ENCODE data around the gene FAM25G.

DNA sequence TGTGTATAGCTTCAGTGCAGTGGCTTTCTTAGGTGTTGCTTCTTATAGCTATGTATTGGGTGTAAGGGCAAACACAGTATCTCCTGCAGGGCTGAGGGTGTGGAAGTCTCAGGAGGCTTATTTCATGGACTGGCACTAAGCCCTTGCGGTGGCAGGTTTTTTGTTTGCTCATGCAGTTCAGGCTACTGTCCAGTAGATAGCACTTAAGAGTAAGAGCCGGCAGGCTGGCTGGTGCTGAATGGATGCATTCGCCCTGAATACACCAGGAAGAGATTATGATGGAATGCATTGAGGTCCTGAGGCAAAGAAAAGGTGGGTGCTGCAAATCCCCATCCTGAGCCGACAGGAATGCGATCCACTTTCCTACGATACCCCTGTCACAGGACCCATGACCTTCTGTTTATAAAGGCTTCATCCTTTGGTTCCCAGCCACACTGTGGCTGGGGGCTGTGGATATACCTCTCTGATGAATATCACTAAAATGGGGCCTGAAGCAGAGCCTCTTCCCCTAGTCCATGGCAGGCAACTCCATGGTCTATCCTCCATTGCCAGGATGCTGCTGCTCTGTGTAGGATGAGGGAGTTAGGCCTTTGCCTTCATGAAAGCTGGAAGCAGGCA lies 52.5 kb downstream of the FAM25G start:
- TF ChIP-seq PKNOX1 (IDR thresholded peaks at IDR 0.05): no peak
- no peak for TF ChIP-seq BHLHE40 (IDR thresholded peaks at IDR 0.05; ENCODE audit: borderline replicate concordance)
- TF ChIP-seq FOXM1 (IDR thresholded peaks at IDR 0.05; ENCODE audit: borderline replicate concordance): no peak
- TF ChIP-seq SUZ12 (IDR thresholded peaks at IDR 0.05): no peak
- TF ChIP-seq L3MBTL2 (conservative IDR thresholded peaks at IDR 0.05): no peak
- TF ChIP-seq ZNF384 (IDR thresholded peaks at IDR 0.05): no peak
- no peak for TF ChIP-seq SP1 (IDR thresholded peaks at IDR 0.05)
- TF ChIP-seq CTBP1 (IDR thresholded peaks at IDR 0.05; ENCODE audit: borderline replicate concordance): no peak
- TF ChIP-seq HDGF (IDR thresholded peaks at IDR 0.05; ENCODE audit: borderline replicate concordance): no peak
- no peak for TF ChIP-seq NFRKB (IDR thresholded peaks at IDR 0.05)
- no peak for TF ChIP-seq TARDBP (IDR thresholded peaks at IDR 0.05)
- TF ChIP-seq ARNT (IDR thresholded peaks at IDR 0.05): no peak

All from HEK293T (cell line).